ENCODE measurements around the gene NEUROG3.

DNA sequence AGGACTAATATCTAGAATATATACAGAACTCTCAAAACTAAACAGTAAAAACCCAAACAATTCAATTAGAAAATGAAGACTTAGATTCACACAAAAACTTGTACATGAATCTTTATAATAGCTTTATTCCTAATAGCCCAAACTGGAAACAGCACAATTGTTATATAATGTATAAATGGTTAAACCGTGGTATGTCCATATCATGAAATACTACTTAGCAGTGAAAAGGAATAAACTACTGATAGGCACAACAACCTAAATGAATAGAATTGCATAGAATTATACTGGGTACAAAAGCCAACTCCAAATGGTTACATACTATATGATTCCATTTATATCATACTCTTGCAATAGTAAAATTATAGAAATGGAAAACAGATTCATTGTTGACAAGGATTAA lies 35.9 kb upstream of the NEUROG3 start:
- TF ChIP-seq, protein P1, sequence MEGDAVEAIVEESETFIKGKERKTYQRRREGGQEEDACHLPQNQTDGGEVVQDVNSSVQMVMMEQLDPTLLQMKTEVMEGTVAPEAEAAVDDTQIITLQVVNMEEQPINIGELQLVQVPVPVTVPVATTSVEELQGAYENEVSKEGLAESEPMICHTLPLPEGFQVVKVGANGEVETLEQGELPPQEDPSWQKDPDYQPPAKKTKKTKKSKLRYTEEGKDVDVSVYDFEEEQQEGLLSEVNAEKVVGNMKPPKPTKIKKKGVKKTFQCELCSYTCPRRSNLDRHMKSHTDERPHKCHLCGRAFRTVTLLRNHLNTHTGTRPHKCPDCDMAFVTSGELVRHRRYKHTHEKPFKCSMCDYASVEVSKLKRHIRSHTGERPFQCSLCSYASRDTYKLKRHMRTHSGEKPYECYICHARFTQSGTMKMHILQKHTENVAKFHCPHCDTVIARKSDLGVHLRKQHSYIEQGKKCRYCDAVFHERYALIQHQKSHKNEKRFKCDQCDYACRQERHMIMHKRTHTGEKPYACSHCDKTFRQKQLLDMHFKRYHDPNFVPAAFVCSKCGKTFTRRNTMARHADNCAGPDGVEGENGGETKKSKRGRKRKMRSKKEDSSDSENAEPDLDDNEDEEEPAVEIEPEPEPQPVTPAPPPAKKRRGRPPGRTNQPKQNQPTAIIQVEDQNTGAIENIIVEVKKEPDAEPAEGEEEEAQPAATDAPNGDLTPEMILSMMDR (IDR thresholded peaks at IDR 0.05) = no peak
- TF ChIP-seq POLR2A (IDR thresholded peaks at IDR 0.05) = no peak

Measured in lower leg skin (tissue), 3 donors.